ENCODE measurements around the gene TRAPPC14.
"Not testable (repeated sequence)": the region's sequence is repeated elsewhere in the genome, so short reads cannot be mapped to it uniquely, and the experiment has no call there.

DNA sequence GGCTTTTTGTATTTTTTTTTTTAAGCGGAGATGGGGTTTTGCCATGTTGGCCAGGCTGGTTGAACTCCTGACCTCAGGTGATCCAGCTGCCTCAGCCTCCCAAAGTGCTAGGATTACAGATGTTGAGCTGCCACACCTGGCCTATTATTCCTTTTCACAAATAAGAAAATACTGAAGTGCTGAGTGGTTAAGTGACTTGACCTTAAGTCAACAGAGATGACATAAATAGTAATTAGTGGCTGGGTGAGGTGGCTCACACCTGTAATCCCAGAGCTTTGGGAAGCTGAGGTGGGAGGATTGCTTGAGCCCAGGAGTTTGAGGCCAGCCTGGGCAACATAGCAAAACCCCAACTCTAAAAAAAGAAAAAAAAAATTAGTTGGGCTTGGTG lies 28.3 kb downstream of the TRAPPC14 start:
- not testable (repeated sequence) for TF ChIP-seq FOXM1 (IDR thresholded peaks at IDR 0.05; ENCODE audit: borderline replicate concordance); SUZ12 (IDR thresholded peaks at IDR 0.05); HDGF (IDR thresholded peaks at IDR 0.05; ENCODE audit: borderline replicate concordance); FOXK2 (IDR thresholded peaks at IDR 0.05); L3MBTL2 (conservative IDR thresholded peaks at IDR 0.05); CTBP1 (IDR thresholded peaks at IDR 0.05; ENCODE audit: borderline replicate concordance); BHLHE40 (IDR thresholded peaks at IDR 0.05; ENCODE audit: borderline replicate concordance); TARDBP (IDR thresholded peaks at IDR 0.05); LEF1 (IDR thresholded peaks at IDR 0.05; ENCODE audit: borderline replicate concordance); FOXA1 (IDR thresholded peaks at IDR 0.05); SP1 (IDR thresholded peaks at IDR 0.05)
- TF ChIP-seq, protein P1, sequence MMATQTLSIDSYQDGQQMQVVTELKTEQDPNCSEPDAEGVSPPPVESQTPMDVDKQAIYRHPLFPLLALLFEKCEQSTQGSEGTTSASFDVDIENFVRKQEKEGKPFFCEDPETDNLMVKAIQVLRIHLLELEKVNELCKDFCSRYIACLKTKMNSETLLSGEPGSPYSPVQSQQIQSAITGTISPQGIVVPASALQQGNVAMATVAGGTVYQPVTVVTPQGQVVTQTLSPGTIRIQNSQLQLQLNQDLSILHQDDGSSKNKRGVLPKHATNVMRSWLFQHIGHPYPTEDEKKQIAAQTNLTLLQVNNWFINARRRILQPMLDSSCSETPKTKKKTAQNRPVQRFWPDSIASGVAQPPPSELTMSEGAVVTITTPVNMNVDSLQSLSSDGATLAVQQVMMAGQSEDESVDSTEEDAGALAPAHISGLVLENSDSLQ (IDR thresholded peaks at IDR 0.05) = not testable (repeated sequence)
